HG02678 (cell line): Measurements from ENCODE around the gene ITGB2.
"Not testable (repeated sequence)": the region's sequence is repeated elsewhere in the genome, so short reads cannot be mapped to it uniquely, and the experiment has no call there.

ENCODE experiments used
- ATAC-seq: cut with Tn5 transposase; IDR thresholded peaks from one replicate; pipeline ENCODE4 v1.9.1; 2021; ENCODE audit warnings: mild to moderate bottlenecking, moderate library complexity; ENCODE audit not compliant: unreplicated experiment

The ITGB2 gene

DNA sequence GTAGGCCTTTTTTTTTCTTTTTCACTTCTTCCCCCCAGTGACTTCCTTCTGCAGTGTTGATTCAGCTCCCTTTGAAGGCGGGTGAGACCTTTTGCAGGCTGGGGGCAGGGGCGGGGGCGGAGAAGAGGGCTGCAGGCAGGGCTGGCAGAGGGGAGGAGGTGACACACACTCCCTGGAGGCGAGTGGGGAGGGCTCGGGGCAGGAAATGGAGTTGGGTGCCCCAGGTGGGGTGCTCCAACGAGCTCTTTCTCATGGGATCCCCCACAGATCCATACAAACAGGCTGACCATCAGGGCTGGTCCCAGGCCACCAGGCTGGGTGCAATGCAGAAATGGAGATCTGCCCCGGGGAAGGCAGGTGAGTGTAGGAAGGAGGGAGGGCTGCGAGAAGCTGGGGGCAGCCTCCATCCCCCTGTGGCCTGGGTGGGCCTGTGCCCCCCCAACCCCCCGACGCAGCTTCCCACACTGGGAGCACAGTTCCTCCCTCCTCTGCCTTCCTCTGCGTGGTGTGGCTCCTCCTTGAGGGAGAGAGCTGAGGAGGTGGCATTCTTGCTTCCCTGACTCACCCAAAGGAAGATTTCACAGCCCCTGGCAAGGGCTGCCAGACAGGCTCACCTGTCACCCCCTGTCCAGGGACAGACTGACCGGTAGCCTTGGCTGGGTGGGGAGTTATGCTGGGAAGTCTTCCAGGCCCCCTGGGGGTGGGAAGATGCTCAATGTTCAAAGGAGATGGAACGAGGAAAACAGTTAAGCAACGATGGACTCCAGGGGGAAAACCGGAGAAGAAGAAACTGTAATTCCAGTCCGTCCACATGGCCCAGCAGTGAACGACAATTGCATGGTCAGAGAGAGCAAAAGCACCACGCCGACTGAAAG is 7.1 kb upstream of the ITGB2 start:
- ATAC-seq: peak; percentile 36

DNA sequence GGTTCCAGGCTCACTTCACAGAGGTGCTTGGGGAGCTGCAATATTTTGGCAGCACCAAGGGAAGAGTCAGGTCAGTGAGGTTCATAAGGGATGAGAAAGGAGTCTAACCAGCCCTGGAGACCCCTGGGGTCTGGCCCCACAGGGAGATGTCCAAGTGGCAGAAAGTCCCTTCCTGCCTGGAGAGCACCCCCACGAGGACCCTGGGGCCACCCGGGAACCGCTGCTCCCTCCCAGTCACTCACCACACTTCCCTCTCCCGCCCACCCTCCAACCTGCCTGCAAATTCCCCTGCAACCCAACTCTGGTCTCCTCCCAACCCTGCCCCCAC is 6.5 kb upstream of the ITGB2 start:
- no peak for ATAC-seq

DNA sequence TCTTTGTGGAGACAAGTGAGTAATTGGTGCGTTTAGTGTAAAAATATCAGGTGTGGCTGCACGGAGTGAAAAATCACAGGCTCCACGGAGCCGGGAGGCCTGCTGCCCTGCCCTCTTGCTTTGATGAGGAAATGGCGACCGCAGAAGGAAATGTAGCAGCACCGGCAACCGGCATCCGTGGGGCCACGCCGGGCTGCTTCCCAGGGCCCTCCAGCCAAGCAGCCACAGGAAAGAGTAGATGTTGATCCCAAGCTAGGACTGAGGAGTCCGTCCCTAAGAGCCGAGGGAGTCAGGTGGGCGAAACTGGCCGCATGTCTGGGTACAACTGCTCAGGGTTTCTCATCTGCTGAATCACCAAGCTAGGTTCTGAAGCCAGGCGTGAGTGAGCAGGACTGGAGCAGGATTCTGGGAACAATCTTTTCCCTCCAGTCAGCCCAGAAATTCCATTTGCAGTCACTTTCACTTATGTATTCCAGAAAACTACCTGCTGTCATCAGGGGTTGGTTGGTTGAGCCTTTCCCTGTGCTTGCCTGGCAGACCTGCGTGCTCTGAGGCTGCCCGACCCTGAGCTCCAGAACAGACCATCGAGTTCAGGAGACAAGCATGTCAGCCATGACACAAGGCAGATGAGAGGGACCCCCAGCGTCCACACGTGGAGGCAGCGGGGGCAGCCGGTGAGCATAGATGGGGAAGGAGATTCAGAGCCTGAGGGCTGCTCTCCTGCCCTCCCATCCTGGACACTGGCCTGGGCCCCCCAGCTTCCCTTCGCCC is 5.8 kb upstream of the ITGB2 start:
- ATAC-seq: no peak

DNA sequence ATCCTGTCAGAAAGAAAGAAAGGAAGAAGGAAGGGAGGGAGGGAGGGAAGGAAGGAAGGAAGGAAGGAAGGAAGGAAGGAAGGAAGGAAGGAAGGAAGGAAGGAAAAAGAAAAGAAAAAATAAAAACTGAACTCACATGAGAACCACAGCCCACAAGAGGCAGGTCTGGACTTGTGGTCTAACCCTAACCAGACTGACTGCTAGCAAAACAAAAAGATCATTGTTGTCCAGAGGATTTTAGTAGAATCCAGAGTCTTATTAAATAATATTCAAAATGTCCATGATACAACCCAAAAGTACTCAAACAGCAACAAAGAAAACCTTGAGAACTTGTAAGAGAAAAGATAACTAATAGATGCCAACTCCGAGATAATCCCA is 4.7 kb upstream of the ITGB2 start:
- no peak for ATAC-seq

DNA sequence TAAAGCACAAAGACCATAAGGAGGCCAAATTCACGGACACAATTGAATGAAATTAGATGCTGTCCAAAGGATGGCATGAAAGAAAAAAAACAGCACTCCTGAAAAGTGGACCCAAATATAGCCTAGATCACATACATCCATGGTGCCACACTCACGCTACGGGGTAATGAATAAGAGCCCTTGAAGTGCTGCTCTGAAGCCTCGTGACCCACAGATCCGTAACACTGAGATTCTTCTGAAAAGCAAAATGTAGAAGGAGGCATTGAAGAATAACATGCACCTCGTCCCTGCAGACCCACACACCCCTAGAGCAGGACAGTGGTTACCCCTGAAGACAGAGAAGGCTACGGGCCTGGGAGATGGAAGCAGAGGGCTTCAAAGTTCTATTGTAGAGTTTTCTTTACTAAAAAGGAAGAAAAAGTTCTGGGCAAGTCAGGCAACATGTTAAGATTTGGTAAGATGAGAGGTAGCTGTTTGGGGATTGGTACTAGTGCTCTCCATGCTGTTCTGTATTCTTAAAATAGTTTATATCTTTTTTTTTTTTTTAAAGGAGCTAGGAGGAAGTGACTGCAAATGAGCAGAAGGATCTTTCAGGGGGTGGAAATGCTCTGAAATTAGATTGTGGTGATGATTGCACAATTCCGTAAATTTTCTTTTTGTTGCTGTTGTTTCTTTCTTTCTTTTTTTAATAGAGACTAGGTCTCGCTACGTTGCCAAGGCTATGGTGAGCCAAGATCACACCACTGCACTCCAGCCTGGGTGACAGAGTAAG is 4.1 kb upstream of the ITGB2 start:
- no peak for ATAC-seq

DNA sequence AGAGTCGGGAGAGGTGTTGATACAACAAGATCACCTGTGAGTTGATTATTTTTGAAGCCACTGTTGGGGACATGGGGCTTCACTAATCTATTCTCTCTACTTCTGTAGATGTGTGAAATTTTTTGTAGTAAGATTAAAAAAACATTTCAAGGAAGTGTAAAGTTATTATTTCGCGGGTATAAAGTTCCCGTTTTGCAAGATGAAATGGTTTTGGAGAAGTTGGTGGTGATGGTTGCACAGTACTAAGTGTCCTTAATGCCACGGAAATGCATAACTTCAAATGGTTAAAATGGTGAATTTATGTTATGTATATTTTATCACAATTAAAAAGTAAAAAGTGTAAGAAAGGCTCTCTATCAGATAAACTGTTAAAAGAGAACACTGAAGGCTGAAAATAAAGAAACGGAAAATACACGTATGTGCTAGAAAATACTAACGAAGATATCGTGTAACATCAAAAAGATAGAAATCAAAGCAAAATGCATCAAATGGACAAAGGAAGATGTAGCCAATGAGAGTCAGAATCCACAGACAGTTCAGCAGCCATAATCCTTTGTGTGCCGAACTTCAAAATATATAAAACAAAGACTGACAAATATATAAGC is 2.9 kb upstream of the ITGB2 start:
- no peak for ATAC-seq

DNA sequence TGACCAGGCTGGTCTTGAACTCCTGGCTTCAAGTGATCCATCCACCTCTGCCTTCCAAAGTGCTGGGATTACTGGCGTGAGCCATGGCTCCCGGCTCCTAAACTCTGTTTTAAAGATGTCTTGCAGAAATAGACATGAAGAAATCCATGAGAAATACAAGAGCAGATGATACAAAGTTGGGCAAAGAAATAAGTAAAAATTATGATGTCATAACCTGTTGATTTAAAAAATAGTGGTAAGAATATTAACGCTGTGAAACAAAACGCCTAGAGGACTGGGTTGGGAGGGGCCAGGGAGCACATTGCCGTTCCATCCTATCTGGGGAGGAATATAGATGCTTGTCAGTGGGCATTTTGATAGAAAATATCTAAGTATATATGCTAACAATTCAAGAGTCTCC is 1.2 kb upstream of the ITGB2 start:
- ATAC-seq: no peak

DNA sequence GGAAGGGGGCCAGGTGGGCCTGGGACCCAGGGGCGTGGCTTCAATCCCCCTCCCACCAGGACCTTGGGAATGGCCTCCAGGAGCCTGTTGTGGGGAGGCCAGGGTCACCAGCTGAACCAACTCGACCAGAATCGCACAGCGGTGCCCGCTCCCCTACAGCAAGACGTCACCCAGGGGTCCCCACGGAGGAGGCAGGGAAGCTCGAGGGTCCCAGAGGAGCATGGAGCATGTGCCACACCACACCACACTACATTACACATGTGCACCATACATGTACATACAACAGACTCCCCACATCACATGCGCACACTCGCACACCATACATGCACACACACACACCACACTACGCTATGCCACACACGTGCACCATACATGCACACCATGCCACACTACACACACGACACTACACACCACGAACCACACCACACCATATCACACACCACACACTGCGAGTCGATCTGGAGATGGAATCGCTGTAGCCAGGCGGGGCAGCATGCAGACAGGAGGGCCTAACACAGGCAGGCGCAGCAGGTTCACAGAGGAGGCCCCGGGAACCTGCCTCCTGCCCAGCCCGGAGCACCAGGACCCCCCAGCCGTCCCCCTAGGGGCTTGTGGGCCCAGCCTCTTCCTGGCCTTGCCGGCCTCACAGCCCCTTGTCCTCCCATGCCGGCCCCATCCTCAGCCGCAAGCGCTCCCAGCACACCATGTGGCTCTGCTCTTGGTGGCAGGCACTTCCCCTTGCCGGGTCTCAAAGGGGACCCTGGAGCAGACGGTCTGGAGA is 596 bp downstream of the ITGB2 start:
- ATAC-seq: peak; percentile 28

DNA sequence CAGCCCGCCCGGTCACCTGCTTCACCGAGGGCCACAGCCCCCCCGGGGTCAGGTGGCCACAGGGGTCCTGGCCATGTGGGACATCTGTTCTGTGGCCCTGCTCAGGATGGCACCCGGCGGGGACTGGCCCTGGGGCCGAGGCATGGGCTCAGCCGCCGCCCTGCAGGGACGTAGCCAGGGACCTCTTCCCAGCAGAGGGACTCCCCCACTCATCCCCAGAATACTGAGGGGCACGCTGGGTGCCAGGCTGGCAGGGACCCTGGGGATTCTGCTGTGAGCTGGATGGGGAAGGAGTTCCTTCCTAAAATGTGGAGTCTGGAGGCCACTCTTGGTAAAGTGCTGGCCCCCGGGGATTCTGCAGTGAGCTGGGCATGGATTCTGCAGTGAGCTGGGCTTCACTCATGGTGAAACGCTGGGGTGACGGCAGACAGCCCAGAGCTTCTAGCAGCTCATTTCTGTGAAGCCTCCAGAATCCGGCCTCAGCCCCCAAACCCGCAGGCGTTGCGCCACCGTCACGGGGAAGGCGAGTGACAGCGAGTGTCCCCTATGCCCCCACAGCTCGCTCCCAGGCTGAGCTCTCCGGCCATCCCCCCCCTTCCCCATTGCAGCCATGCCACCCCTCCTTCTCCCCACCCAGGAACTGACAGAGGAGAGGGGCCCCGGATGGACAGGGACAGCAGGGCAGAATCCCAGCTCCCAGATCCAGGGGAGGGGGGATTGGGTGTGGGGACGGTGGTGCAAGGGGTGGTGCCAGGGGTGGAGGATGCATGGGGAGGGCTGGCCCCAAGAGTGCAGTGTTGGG is 1.4 kb downstream of the ITGB2 start:
- no peak for ATAC-seq

DNA sequence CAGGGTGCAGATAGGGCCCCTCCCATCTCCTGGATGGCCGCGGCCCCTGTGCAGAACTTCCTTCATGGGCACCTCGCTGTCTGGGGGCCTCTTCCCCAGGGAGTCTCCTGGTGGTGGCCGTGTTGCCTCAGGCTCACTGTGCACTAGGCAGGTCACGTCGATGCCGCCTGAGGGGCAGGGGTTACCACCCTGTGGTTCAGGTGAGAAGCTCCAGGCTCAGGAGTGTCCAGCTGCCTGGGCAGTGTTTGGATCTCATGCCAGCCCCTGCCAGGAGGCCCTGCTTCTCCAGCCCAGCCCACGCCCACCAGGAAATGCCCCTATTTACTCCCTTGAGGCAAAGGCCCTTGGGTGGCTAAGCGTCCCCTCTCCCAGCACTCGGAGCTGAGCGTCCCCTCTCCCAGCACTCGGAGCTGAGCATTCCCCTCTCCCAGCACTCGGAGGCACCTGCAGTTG is 2.1 kb downstream of the ITGB2 start:
- ATAC-seq: no peak

DNA sequence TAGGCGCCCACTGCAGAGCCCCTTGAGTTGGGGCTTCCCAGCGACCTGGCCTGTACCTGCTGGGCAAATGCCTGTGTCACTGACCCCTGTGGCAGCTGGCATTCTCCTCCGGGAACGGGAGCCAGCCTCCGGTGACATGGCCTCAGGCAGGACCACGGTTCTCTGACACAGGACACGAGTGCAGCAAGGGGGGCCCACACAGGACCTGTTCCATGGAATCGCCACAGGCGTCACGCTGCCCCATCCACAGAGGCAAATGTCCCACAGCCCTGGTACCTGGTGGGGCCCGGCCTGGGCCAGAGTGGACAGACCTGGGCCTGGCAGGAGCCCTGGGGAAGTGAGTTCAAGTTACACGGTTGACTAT is 2.6 kb downstream of the ITGB2 start:
- ATAC-seq: no peak

DNA sequence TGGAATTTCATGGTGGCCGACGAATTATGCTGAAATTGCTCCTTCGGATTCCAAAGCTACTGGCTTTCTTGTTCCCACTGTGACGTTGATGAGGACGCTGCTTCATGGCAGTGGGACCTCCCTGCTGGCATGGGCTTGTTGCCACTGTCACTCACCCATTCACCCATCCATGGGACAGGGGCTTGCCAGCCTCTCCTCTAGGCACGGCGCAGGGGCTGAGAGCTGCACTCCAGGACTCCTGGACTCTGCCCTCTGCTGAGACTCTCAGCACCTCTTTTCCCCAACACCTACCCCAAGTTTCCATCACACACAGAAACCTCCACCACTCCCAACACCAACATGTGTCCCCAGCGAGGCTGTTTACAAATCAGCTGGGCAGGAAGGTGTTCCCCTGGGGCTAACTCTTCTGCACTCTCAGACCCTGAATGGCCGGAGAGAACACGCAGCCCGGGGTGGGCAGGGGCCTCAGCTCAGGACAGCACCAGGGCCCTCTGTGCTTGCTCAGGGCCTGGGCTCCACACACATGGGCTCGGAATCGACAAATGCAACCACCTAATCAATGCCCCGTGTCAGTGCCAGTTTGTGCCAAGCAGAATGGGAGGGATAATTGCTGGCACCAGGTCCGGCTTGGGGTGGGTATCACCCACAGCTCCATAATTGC is 3.1 kb downstream of the ITGB2 start:
- no peak for ATAC-seq

DNA sequence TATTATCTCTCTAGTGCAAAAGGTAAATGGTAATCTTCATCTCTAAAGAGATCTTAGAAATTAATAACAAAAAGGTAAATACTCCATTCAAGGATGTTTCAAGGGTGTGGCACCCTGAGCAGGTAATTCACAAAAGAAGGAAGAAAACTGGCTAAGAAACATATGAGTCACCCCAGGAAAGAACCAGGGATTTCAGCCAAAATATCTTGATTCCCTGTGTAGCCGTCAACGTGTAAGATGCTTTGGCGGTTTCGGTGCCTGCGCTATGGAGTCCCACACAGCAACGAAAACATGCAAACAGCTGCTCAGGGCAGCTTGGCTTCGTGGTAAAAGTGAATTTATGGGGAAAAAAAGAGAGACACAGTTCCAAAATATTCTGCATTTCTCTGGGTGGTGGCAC is 3.7 kb downstream of the ITGB2 start:
- ATAC-seq: no peak

DNA sequence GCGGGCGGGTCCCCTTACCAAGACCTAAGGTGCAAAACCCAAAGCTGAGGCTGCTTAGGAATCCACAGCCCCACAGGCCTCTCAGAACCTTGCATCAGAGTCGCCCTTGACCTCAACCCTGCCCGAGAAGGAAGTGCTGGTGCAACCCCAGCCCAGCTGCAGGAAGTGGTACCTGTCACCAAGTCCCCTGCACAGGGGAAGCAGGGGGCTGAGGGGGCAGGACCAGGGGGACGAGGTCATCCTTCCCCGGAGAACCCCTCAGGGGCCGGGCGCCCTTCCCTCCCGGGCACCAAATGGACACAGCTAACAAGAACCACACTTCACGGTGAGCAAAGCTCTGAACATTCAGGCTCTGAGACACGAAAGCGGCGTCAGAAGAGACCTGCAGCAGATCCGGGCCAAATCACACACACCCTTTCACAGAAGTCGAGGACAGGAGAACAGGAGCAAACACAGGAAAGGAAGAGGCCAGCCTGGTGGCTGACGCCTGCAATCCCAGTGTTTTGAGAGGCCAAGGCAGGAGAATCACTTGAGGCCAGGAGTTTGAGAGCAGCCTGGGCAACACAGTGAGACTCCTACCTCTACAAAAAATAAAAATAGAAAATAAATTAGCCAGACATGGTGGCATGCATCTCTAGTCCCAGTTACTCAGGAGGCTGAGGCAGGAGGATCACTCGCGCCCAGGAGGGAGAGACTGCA is 6.4 kb downstream of the ITGB2 start:
- ATAC-seq: peak; percentile 55

DNA sequence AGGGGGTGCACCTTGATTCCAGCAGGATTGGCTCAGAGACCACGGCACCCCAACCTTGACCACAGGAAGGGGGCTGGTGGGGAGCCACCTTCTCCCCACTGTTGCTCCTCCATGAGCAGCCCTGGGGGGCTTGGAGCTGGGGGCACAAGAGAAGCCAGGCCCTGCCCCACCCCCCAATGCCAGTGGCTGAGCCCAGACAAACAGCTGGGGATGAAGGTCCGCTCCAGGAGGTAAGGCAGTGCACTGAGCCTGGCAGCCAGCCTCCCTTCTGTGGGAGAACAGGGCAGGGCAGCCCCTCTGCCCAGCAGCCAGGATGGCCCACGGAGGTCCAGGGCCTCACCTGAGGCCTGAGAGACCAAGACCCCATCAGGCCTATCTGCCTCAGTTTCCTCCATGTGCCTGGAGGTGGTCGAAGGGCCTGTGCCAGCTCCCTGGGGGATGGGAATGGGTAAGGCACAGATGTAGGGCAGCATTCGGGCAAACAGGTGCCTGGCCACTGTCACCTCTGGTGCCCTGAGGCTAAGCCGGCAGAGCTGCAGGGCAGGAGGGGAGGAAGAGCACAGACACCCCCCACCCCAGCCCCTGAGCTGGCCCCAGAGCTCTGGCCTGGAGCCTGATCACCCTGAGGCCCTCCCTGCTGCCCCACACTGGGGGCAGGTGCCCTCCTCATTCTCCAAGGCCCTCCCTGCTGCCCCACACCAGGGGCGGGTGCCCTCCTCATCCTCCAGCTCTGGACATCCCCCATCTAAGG is 7.1 kb downstream of the ITGB2 start:
- no peak for ATAC-seq

DNA sequence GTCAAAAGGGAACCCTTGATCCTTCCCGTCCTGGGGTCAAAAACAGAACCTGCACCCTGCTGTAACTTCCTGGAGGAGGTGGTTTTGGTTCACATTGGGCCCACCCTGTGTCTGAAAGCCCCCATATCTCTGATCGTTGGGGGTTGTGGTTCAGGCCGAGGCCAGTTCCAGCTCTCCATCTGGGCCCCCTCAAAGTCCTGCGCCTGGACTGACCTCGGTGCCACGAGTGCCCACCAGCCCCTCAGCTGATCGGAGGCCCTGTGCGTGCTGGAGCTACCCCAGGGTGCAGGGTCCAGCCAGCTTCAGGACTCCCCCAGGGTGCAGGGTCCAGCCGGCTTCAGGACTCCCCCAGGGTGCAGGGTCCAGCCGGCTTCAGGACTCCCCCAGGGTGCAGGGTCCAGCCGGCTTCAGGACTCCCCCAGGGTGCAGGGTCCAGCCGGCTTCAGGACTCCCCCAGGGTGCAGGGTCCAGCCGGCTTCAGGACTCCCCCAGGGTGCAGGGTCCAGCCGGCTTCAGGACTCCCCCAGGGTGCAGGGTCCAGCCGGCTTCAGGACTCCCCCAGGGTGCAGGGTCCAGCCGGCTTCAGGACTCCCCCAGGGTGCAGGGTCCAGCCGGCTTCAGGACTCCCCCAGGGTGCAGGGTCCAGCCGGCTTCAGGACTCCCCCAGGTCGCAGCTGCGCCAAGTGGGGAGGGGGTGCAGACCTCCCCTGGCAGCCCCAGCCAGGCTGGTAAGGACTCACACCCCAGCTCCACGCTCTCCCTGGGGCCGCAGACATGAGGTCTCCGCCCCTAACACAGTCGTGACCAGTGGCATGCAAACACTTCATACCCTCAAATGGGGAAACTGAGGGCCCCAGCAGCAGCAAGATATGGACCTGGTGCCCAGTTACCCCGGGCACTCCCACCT is 7.9 kb downstream of the ITGB2 start:
- ATAC-seq: not testable (repeated sequence)

DNA sequence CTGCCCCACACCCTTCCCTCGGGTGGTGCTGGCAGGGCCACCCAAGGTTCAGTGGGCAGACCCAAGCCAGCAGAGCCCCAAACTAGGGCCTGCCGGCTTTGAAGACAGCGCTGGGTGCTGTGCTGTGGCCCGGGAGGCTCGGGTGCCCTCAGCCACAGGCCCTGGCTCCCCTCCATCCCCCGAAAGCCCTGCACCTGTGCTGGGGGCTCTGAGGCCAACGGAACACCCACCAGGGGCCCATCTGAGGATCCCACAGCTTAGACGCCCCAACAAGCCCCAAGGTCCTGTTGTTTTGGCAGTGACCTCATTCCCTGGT is 8.6 kb downstream of the ITGB2 start:
- no peak for ATAC-seq
